GM12878 (cell line): Measurements from ENCODE around the gene STRIP2. TPM values are rescaled to one million over a fixed set of nuclear protein-coding genes. Genes with fewer than 3 reads are reported as not detected.

Experiments used
- ATAC-seq: fragments of 200-7000 bp; cut with Tn5 transposase; 3 replicates; pipeline ENCODE4 v1.9.1; 2020; ENCODE audit warnings: mild to moderate bottlenecking, moderate library complexity
- BruUV-seq: library from RNA; stranded (reverse); fragments of 400-500 nt; replicated peaks from 2 replicates; lab custom pipeline; 2021; lab: Mats Ljungman, UMichigan
- CTCF ChIA-PET: fragments of 300-600 bp; sonication (Branson Sonifier 250); formaldehyde crosslinking; extraction: SDS; loops from one replicate; lab custom pipeline; 2021; ENCODE audit warnings: inconsistent platforms; lab: Yijun Ruan, JAX
- POLR2A ChIA-PET: fragments of 350-600 bp; formaldehyde crosslinking; extraction: SDS; loops from one replicate; lab custom pipeline; 2021; ENCODE audit warnings: inconsistent platforms; lab: Charles Lee
- RAD21 ChIA-PET: fragments of 300-600 bp; sonication (Branson Sonifier 250); formaldehyde crosslinking; loops from one replicate; lab custom pipeline; 2023; ENCODE audit warnings: antibody characterized with exemption; ENCODE audit not compliant: unreplicated experiment; lab: Charles Lee
- SMC1A ChIA-PET: fragments of 300-600 bp; sonication (Branson Sonifier 250); formaldehyde crosslinking; loops from one replicate; lab custom pipeline; 2023; ENCODE audit not compliant: unreplicated experiment, uncharacterized antibody; lab: Charles Lee
- DNase-seq: peaks from one replicate; pipeline ENCODE4 v3.0.0-alpha.2; 2011; ENCODE audit warnings: low read depth, low spot score
- FAIRE-seq: peaks from 3 replicates; lab custom pipeline; 2011; peaks lifted over from hg19 to GRCh38; lab: Jason Lieb, UNC
- H2AFZ ChIP-seq: 2 replicates; pipeline ENCODE4 v1.6.0; 2011; ENCODE audit warnings: low read depth, low read length, control low read depth; ENCODE audit not compliant: control insufficient read depth
- H3K27ac ChIP-seq: 2 replicates; pipeline ENCODE4 v1.5.1; 2011; ENCODE audit warnings: control low read depth; ENCODE audit not compliant: control insufficient read depth, insufficient read depth
- H3K27me3 ChIP-seq, 2 experiments: replicated peaks in 1 of 2; 2 replicates each; pipeline versions ENCODE4 v1.6.0 to v1.6.1; 2011; ENCODE audit warnings: low read length in 1 of 2; ENCODE audit not compliant: control insufficient read depth in 2 of 2, insufficient read depth in 2 of 2
- H3K36me3 ChIP-seq, 2 experiments: 2 replicates each; pipeline ENCODE4 v1.5.1; 2011; ENCODE audit warnings: low read length in 1 of 2; ENCODE audit not compliant: control insufficient read depth in 2 of 2, insufficient read depth in 2 of 2
- H3K4me1 ChIP-seq: 2 replicates; pipeline ENCODE4 v1.6.1; 2011; ENCODE audit warnings: mild to moderate bottlenecking, low read length, moderate library complexity, mixed read lengths; ENCODE audit not compliant: control insufficient read depth, insufficient read depth
- H3K4me2 ChIP-seq: 2 replicates; pipeline ENCODE4 v1.6.0; 2011; ENCODE audit warnings: control low read depth; ENCODE audit not compliant: control insufficient read depth, insufficient read depth
- H3K4me3 ChIP-seq: fragments of 200-600 bp; sonication (generic); 2 replicates; pipeline ENCODE4 v1.5.1; 2016
- H3K79me2 ChIP-seq: 2 replicates; pipeline ENCODE4 v1.6.0; 2011; ENCODE audit warnings: low read length; ENCODE audit not compliant: control insufficient read depth, insufficient read depth
- H3K9ac ChIP-seq: 2 replicates; pipeline ENCODE4 v1.8.0; 2011; ENCODE audit warnings: low read length, control low read depth, mixed read lengths; ENCODE audit not compliant: control insufficient read depth, insufficient read depth
- H3K9me3 ChIP-seq: replicated peaks from 3 replicates; pipeline ENCODE4 v1.5.1; 2011; ENCODE audit warnings: mild to moderate bottlenecking, low read length; ENCODE audit not compliant: control insufficient read depth, insufficient read depth
- H4K20me1 ChIP-seq: 2 replicates; pipeline ENCODE4 v1.6.0; 2011; ENCODE audit not compliant: control insufficient read depth, insufficient read depth
- ATF2 ChIP-seq: IDR thresholded peaks from 2 replicates; pipeline ENCODE4 v1.6.1; 2012; ENCODE audit warnings: low read length, inconsistent platforms
- CEBPZ ChIP-seq: fragments of 150-350 bp; IDR thresholded peaks from 2 replicates; pipeline ENCODE4 v1.6.1; 2016; ENCODE audit warnings: low read depth, low read length
- EP300 ChIP-seq, 2 experiments: fragments of 150-350 bp in 1 of 2; IDR thresholded peaks; 2 replicates each; pipeline ENCODE4 v1.6.1; 2011 to 2012; ENCODE audit warnings: low read depth in 2 of 2, low read length in 2 of 2, borderline replicate concordance in 1 of 2, improper control_type of control experiment in 1 of 2, inconsistent platforms in 1 of 2; ENCODE audit not compliant: control insufficient read depth in 1 of 2
- IKZF2 ChIP-seq, 2 experiments: fragments of 450-650 bp; IDR thresholded peaks; 2 replicates each; pipeline ENCODE4 v1.6.1; 2017; ENCODE audit warnings: mild to moderate bottlenecking in 2 of 2, moderate library complexity in 2 of 2
- MTA2 ChIP-seq: fragments of 450-650 bp; IDR thresholded peaks from 2 replicates; pipeline ENCODE4 v1.6.1; 2016; ENCODE audit warnings: low read depth, mild to moderate bottlenecking, moderate library complexity
- NFYA ChIP-seq: IDR thresholded peaks from 2 replicates; pipeline ENCODE4 v1.6.1; 2011; ENCODE audit warnings: low read depth, mild to moderate bottlenecking, low read length, improper control_type of control experiment, borderline replicate concordance
- SMAD1 ChIP-seq: fragments of 450-650 bp; IDR thresholded peaks from 2 replicates; pipeline ENCODE4 v1.6.1; 2018; ENCODE audit warnings: mild to moderate bottlenecking, low read depth; ENCODE audit not compliant: partially characterized antibody
- SUPT20H ChIP-seq: IDR thresholded peaks from 2 replicates; pipeline ENCODE4 v1.6.1; 2011; ENCODE audit warnings: low read depth, mild to moderate bottlenecking, low read length, moderate library complexity, borderline replicate concordance; ENCODE audit not compliant: control insufficient read depth
- SUZ12 ChIP-seq: fragments of 200-600 bp; sonication (generic); IDR thresholded peaks from one replicate; pipeline ENCODE4 v1.6.1; 2018; ENCODE audit warnings: antibody characterized with exemption, mild to moderate bottlenecking; ENCODE audit not compliant: unreplicated experiment
- TCF7 ChIP-seq: IDR thresholded peaks from 2 replicates; pipeline ENCODE4 v1.6.1; 2014; ENCODE audit warnings: antibody characterized with exemption, borderline replicate concordance
- YY1 ChIP-seq: IDR thresholded peaks from 2 replicates; pipeline ENCODE4 v1.6.1; 2011; ENCODE audit warnings: low read depth, mild to moderate bottlenecking, low read length
- ZBTB33 ChIP-seq: fragments of 450-650 bp; IDR thresholded peaks from 2 replicates; pipeline ENCODE4 v1.6.1; 2017; ENCODE audit warnings: mild to moderate bottlenecking
- ZNF207 ChIP-seq: fragments of 450-650 bp; IDR thresholded peaks from 2 replicates; pipeline ENCODE4 v1.6.1; 2014; ENCODE audit warnings: antibody characterized with exemption, mild to moderate bottlenecking, borderline replicate concordance
- WGBS: methylation state at CpG from one replicate; pipeline ENCODE4 v1.1.6; 2016; ENCODE audit warnings: low lambda C conversion rate; ENCODE audit not compliant: insufficient replicate concordance, insufficient coverage; ENCODE audit errors: missing lambda C conversion rate; 5-methylcytosine and 5-hydroxymethylcytosine counted together
- in situ Hi-C: fragments of 300-500 bp; cut with MboI; formaldehyde crosslinking; loops from 9 replicates; pipeline ENCODE4 v1.14.3; 2018; ENCODE audit warnings: mixed read lengths
- intact Hi-C: fragments of 100-400 bp; cut with micrococcal nuclease; formaldehyde crosslinking; loops from one replicate; pipeline ENCODE4 v1.14.2; 2022; ENCODE audit not compliant: unreplicated experiment
- polyA plus RNA-seq, 11 experiments: library from polyadenylated mRNA; depleted of rRNA in 4 of 11; unstranded in 6 of 11; stranded (reverse) in 5 of 11; fragments of >200 nt; fragmentation: Nextera tagmentation in 4 of 11; fragmentation: Illumina TruSeq in 1 of 11; extraction: Ambion mirVana in 4 of 11; extraction: Trizol in 1 of 11; gene quantifications; 1 replicate in 1 of 11; 2 replicates in 10 of 11; pipeline versions ENCODE4 v1.2.1 to v1.2.3, GENCODE V29; 2011 to 2016; ENCODE audit warnings: inconsistent platforms in 2 of 11, missing spikeins in 2 of 11, low read depth in 1 of 11
- total RNA-seq, 4 experiments: library from RNA; depleted of rRNA in 3 of 4; stranded (reverse); fragments of >200 nt in 3 of 4; fragmentation: Illumina TruSeq in 1 of 4; extraction: Trizol in 1 of 4; gene quantifications; 2 replicates each; pipeline versions ENCODE4 v1.2.1 to v1.2.3, GENCODE V29; 2013 to 2021

STRIP2 gene
- total and polyA plus RNA-seq, 10 of the 15 experiments (the other 5 are each of a cell fraction or from before 2014, with no cell fraction given), result 0.48 to 5.8 (median 1.8) TPM

GRCh38 chr7:129514683-129515082, 80.5 kb downstream of the STRIP2 start:
- DNase-seq (no peak), FAIRE-seq (no peak), ATAC-seq (no peak)
- Histone ChIP-seq H3K36me3 (no peaks in the 10 kb centered on the region), H3K27me3 (no peaks in the 10 kb centered on the region), H3K79me2 (no peaks in the 10 kb centered on the region), H4K20me1 (no peaks in the 10 kb centered on the region), H3K9me3 (no peaks in the 10 kb centered on the region), H3K4me3 (no peak overlapping the region), H3K27ac (no peak overlapping the region), H2AFZ (no peak overlapping the region), H3K4me2 (no peak overlapping the region), H3K9ac (no peak overlapping the region), H3K4me1 (no peaks in the 10 kb centered on the region)
- 63% methylated on average over 4 of the region's 4 CpGs for WGBS
- intact Hi-C loops (no loop called here), in situ Hi-C loops (no loop called here)
- BruUV-seq, result no TSS peak
- ChIA-PET POLR2A (no interaction called here), CTCF (no interaction called here), SMC1A (no interaction called here), RAD21 (no interaction called here)
- TF ChIP-seq CEBPZ (no peak), YY1 (no peak), TCF7 (no peak), ATF2 (no peak), ZNF207 (no peak), SUPT20H (no peak), ZBTB33 (no peak), NFYA (no peak), SUZ12 (no peak), MTA2 (no peak), SMAD1 (no peak), IKZF2 (IDR thresholded peaks at IDR 0.05) (no peak), EP300 (IDR thresholded peaks at IDR 0.05; ENCODE audit: borderline replicate concordance in 1 of 2, control insufficient read depth in 1 of 2, low read depth in 2 of 2, low read length in 2 of 2) (no peak)
